ENCODE results near the gene BEND3.
"Not testable (repeated sequence)": the region's sequence is repeated elsewhere in the genome, so short reads cannot be mapped to it uniquely, and the experiment has no call there.

Gene BEND3

DNA sequence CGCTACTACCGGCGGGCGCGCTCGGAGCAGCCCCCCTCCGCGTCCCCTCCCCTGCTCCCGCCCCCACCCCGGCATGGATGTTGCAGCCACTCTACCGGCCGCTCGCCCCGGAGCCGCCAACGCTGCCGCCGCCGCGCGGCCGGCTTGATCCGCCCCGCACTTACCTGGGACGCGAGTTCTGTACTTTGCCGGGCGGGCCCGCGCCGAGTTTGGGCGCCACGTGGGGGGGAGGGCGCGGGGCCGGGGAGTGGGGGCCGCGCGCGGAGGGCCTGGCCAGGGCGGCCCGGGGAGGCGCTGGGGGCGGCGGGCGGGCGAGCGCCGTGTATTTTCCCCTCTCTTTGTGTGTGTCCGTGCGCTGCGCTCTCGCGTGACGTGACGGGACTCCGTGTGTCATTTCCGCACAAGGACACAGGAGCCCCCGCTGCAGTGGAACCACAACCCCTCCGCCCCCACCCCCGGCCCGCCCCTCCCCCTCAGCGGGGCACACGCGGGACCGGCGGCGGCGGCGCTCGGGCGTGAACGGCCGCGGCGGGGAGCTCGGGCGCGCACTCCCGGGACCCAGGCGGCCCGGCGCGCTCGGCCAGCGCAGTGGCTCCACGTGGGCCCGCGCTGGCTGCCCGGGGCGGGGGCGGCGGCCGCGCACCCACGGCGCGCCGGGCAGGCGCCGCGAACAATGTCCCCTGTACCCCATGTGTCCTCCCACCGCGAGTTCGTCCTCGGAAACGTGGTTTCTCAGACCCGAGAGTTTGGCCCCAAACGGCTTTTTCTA is at the start of gene BEND3:
TSS of gene BEND3 (minus strand) at position 590 of the 769 bp plus-strand sequence. CDS start 16,230 bp downstream, outside the sequence.
- DNase-seq (ENCODE audit: extremely low spot score): peak; percentile 52
- CTCF ChIA-PET: interaction anchor here (0.6 to 1.5 kb wide), 2 partner anchors 19 to 1377 kb away, joined by 3 to 5 read pairs; no protein-coding TSS in a partner anchor
- no peak for TF ChIP-seq BHLHE40 (IDR thresholded peaks at IDR 0.05; ENCODE audit: borderline replicate concordance)
- no peak for TF ChIP-seq NFRKB (IDR thresholded peaks at IDR 0.05)
- TF ChIP-seq SUZ12 (IDR thresholded peaks at IDR 0.05): no peak
- no peak for TF ChIP-seq ZNF384 (IDR thresholded peaks at IDR 0.05)
- no peak for TF ChIP-seq PKNOX1 (IDR thresholded peaks at IDR 0.05)
- no peak for TF ChIP-seq ARNT (IDR thresholded peaks at IDR 0.05)
- no peak for TF ChIP-seq HDGF (IDR thresholded peaks at IDR 0.05; ENCODE audit: borderline replicate concordance)
- no peak for TF ChIP-seq SP1 (IDR thresholded peaks at IDR 0.05)
- no peak for TF ChIP-seq FOXA1 (IDR thresholded peaks at IDR 0.05)
- POLR2A ChIA-PET: interaction anchor here (0.6 to 1.6 kb wide), 23 partner anchors 9 to 789 kb away, joined by 3 to 13 read pairs (median 4); partner anchors contain the start of genes ATG5, MTRES1 and PDSS2

- DNase-seq (ENCODE audit: extremely low spot score); CTCF ChIA-PET; POLR2A ChIA-PET: not testable (repeated sequence)
Observed at GRCh38 chr6:107164299-107164698, 49.0 kb upstream of the BEND3 start.

- TF ChIP-seq CTBP1 (IDR thresholded peaks at IDR 0.05; ENCODE audit: borderline replicate concordance) (no peak), SP1 (IDR thresholded peaks at IDR 0.05) (no peak), NFRKB (IDR thresholded peaks at IDR 0.05) (no peak), FOXK2 (IDR thresholded peaks at IDR 0.05) (no peak), LEF1 (IDR thresholded peaks at IDR 0.05; ENCODE audit: borderline replicate concordance) (no peak), L3MBTL2 (conservative IDR thresholded peaks at IDR 0.05) (no peak), ELF4 (IDR thresholded peaks at IDR 0.05) (no peak), PKNOX1 (IDR thresholded peaks at IDR 0.05) (no peak), ZNF384 (IDR thresholded peaks at IDR 0.05) (no peak), ARNT (IDR thresholded peaks at IDR 0.05) (no peak), TARDBP (IDR thresholded peaks at IDR 0.05) (no peak), FOXM1 (IDR thresholded peaks at IDR 0.05; ENCODE audit: borderline replicate concordance) (no peak), BHLHE40 (IDR thresholded peaks at IDR 0.05; ENCODE audit: borderline replicate concordance) (no peak), SUZ12 (IDR thresholded peaks at IDR 0.05) (no peak), FOXA1 (IDR thresholded peaks at IDR 0.05) (no peak), HDGF (IDR thresholded peaks at IDR 0.05; ENCODE audit: borderline replicate concordance) (no peak)
- CTCF ChIA-PET: no interaction called here
- POLR2A ChIA-PET: no interaction called here
- DNase-seq (ENCODE audit: extremely low spot score): no peak
Observed at GRCh38 chr6:107161521-107161920, 46.2 kb upstream of the BEND3 start.

DNA sequence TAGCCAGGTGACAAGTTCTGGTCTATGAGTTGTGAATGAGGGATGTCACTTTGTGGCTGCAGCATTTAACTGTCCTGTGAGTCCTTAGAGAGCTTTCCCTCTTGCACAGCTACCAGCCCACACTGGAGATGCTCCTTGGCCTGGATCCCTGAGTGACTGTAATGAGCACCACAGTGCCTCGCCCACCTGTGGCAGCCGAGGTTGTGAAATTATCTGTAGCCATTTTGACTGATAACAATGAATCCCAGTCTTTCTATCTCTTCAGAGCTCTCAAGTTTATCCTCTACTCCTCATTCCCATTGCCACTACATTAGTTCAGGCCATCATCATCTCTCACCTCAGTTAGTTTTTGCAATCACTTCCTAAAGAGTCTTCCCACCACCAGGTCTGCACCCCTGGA is 41.3 kb upstream of the BEND3 start:
- POLR2A ChIA-PET: no interaction called here
- CTCF ChIA-PET: no interaction called here
- no peak for DNase-seq (ENCODE audit: extremely low spot score)
- no peak for TF ChIP-seq FOXK2 (IDR thresholded peaks at IDR 0.05)
- TF ChIP-seq LEF1 (IDR thresholded peaks at IDR 0.05; ENCODE audit: borderline replicate concordance): no peak
- TF ChIP-seq FOXA1 (IDR thresholded peaks at IDR 0.05): no peak
- no peak for TF ChIP-seq ELF4 (IDR thresholded peaks at IDR 0.05)
- TF ChIP-seq BHLHE40 (IDR thresholded peaks at IDR 0.05; ENCODE audit: borderline replicate concordance): no peak
- no peak for TF ChIP-seq ZNF384 (IDR thresholded peaks at IDR 0.05)

- ChIA-PET CTCF (no interaction called here), POLR2A (interaction anchor here (1.0 kb wide), 1 partner anchor 39 kb away, joined by 3 read pairs; no protein-coding TSS in a partner anchor)
- no peak for DNase-seq (ENCODE audit: extremely low spot score)
- TF ChIP-seq NFRKB (IDR thresholded peaks at IDR 0.05) (no peak), SUZ12 (IDR thresholded peaks at IDR 0.05) (no peak), FOXK2 (IDR thresholded peaks at IDR 0.05) (no peak), PKNOX1 (IDR thresholded peaks at IDR 0.05) (no peak), LEF1 (IDR thresholded peaks at IDR 0.05; ENCODE audit: borderline replicate concordance) (no peak), ZNF384 (IDR thresholded peaks at IDR 0.05) (no peak), ARNT (IDR thresholded peaks at IDR 0.05) (no peak), L3MBTL2 (conservative IDR thresholded peaks at IDR 0.05) (no peak), CTBP1 (IDR thresholded peaks at IDR 0.05; ENCODE audit: borderline replicate concordance) (no peak), SP1 (IDR thresholded peaks at IDR 0.05) (no peak), HDGF (IDR thresholded peaks at IDR 0.05; ENCODE audit: borderline replicate concordance) (no peak), ELF4 (IDR thresholded peaks at IDR 0.05) (no peak), FOXM1 (IDR thresholded peaks at IDR 0.05; ENCODE audit: borderline replicate concordance) (no peak), TARDBP (IDR thresholded peaks at IDR 0.05) (no peak), FOXA1 (IDR thresholded peaks at IDR 0.05) (no peak), BHLHE40 (IDR thresholded peaks at IDR 0.05; ENCODE audit: borderline replicate concordance) (no peak)
Observed at GRCh38 chr6:107154801-107155160, 39.5 kb upstream of the BEND3 start.

DNA sequence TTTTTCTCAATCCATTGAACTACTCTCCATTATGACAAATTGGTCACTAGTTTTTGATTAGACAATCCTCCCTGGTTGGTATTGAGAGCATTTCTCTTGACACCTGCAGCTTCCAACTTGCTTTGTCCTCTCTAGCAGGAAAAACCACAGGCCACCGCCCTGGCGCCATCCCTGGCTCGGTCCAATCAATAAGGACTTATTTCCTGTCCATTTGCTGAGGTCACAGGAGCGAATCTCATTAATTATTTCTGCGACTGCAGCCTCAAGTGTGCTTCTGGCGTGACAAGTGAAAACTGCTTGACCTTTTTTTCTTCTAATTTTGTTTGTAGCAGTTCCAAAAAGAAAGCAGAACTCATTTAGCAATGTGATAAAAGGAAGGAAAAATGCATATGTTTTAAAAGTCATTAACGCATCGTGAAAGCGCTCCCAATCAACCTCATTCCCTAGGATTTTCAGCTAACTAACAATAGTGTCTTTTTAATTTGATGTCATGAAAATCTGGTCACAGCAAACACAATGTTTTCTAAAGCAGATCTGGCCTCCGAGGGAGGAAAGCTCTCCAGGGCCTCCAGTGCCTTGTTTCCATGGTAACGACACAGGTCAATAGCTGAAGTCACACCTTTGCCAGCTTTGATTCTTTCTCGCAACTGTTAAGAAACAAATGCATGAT is 39.0 kb upstream of the BEND3 start:
- TF ChIP-seq ELF4 (IDR thresholded peaks at IDR 0.05) (no peak), PKNOX1 (IDR thresholded peaks at IDR 0.05) (no peak), NFRKB (IDR thresholded peaks at IDR 0.05) (no peak), BHLHE40 (IDR thresholded peaks at IDR 0.05; ENCODE audit: borderline replicate concordance) (no peak), ZNF384 (IDR thresholded peaks at IDR 0.05) (no peak), HDGF (IDR thresholded peaks at IDR 0.05; ENCODE audit: borderline replicate concordance) (no peak), SUZ12 (IDR thresholded peaks at IDR 0.05) (no peak), FOXK2 (IDR thresholded peaks at IDR 0.05) (no peak), LEF1 (IDR thresholded peaks at IDR 0.05; ENCODE audit: borderline replicate concordance) (no peak), ARNT (IDR thresholded peaks at IDR 0.05) (no peak), CTBP1 (IDR thresholded peaks at IDR 0.05; ENCODE audit: borderline replicate concordance) (no peak), FOXM1 (IDR thresholded peaks at IDR 0.05; ENCODE audit: borderline replicate concordance) (no peak), SP1 (IDR thresholded peaks at IDR 0.05) (no peak)
- ChIA-PET CTCF (no interaction called here), POLR2A (interaction anchor here (1.0 kb wide), 1 partner anchor 38 kb away, joined by 3 read pairs; no protein-coding TSS in a partner anchor)
- no peak for DNase-seq (ENCODE audit: extremely low spot score)
